Measurements from ENCODE around the gene PAPPA.

PAPPA gene

DNA sequence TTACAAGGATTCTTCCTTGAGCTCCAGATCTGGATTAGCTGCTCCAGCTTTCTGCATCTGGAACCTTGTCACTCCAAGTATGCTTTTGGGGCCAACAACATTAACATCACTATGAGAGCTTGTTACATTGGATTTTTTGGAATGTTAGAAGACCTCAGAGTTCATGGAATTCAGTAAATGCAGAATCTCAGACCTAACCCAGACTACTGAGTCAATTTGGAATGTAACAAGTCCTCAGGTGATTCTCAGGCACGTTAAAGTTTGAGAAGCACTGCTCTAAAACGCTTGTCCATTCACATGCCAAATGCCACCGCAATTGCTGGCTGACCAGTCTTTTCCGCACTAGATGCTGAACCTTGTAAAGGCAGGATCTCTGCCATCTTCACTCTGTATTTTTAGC is 282.1 kb downstream of the PAPPA start:
- DNase-seq, result no peak

DNA sequence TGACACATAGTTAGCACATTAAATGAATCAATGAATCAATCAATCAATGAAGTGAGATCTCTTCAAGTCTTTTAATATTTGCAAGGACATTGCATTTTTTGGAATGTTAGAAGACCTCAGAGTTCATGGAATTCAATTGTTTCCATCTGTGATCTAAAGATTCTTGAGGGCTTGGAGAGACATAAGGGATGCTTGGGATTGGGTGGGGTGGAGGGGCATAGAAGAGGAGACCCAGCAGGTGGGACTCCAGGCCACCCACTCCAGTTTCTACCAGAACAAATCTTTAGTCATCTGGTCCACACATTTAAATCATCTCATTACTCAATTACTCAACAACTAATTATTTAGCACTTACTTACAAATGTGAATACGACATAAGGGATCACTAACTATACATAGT is 282.5 kb downstream of the PAPPA start:
- no peak for DNase-seq

DNA sequence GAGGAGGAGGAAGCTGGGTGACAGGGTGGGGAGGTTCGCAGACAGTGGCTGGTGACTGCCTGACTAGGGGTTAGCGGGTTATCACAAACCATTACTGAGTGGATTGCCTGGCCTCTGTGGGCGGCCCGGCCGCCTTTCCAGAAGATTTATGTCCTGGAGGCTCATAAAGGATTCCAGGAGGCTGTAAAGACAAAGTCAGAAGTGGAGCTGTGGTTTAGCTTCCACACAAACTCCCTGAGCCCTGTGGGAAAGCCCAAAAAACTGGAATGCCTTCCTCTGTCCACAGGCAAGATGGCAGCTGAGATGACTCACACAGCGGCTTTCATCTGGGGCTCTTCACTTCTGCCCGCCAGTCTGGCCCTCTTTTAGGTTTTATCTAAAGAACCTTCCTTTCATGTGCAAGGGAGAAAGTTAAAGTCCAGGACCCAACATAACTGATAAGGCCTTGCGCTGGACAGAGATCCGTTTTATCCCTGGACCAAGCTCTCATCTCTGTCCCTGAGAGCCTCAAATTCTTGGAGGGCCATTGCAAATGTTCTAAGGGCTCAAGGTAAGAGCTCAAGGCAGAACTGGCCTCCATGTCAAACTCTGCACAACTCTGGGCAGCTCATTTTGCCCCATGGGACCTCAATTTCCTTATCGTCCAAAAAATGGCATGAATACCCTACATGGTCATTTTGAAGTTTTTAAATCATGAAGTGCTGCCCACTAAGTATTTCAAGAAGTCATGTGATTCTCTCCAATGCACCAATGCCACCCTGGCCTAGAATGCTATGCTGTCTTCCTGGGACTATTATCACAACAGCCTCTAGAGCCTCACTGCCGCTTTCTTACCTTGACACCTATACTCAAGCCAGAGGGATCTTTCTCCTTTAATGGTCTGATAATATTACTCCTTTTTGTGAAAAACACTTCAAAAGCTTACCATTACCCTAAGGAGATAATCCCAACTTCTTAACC is 284.1 kb downstream of the PAPPA start:
- DNase-seq, result no peak

DNA sequence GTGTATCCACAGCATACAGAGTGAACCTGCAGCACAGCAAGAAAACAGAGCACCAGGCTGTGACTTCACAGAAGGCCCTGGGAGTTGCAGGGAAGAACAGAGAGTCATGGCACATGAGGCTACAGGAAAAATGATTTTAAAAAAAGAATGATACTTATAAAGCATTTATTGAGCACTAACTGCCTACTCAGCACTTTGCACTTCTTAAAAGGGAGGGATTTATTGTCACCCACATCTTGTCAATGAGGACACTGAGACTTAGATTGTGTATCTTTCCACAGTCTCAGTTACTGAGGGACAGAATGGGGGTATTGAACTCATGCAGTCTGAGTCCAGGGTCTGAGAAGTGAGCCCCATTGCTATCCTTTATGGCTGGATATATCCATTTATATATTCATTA is 288.9 kb downstream of the PAPPA start:
- no peak for DNase-seq

DNA sequence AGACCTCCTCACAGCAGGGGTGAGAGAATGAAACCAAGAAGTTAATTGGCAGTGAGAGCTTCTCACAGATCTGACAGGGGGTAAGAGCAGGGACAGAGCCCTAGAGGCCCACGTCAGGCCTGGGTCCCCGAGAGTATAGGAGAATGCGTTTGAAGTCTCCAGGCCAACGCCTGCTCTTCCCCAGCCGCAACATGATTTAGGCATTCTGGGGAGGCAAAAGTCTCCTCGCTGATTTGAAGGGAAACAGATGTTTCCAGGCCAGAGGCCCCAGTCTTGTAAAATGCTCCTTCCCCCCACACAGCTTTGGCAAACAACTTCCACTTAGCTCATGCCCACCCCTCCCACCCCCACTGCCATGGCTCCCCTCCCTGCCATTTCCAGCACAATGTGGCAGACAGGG is 294.3 kb downstream of the PAPPA start:
- no peak for DNase-seq

DNA sequence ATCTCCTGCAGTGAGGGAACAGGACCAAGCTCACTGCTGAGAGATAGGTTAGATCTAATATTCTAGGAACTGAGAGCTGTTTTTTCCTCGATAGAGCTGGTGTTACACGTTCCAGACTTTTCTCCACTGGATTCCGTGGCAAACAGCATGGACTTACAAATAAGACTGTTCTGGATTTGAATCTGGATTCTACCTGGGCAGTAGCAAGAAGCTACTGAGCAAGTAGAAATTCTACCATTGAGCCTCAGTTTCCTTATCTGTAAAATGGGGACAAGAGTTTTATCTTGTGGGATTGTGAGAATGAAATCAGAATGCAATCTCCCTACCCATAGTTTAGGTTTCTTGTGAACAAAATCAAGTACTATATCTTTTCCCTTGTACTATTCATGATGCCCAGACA is 294.8 kb downstream of the PAPPA start:
- DNase-seq, result no peak

DNA sequence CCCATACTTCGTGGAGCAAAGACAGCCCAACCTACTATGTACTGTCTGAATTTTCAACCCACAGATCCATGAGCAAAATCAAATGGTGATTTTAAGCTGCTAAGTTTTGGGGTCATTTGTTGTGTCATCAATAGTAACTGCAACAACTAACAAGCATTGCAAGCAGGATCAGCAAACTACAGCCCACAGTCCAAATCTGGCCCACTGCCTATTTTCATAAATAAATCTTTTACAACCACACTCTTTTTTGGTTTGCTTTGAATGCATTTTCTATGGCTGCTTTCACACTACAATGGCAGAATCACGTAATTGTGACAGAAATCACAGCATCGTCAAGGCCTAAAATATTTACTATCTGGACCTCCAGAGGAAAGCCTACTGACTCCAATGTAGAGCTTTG is 296.4 kb downstream of the PAPPA start:
- DNase-seq, result no peak

DNA sequence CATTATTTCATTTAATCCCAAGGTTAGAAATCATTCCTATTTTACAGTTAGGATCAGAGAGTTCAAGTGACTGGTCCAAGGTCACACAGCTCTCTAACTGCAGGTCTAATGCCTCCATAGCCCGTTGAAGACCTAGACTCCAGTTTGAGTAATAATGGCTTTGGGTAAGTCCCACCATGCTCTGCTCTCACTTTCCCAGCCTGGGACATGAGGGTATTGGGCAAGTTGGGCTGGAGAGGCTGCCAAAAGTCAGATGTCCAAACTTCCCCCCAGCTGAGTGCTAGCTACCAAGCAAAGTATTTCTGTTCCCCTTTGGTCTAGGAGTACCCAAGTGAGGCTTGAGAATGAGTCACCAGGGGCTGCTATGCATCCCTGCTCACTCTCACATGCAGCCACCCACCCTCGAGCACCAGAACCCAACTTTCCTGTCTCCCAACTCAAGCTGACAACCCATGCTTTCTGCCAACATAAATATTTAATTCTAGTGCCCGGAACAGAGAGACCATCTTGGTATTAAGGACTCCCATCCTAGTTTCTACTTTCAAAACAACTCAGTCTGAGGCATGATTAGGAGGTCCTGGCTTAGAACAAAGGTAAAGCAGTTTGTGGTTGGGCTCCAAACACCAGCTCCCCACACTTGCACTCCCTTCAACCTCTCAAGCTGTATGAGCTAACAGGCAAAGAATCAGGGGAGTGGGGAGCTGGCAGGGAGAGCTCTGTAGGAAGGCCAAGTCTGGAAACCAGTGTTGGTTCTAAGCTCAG is 297.0 kb downstream of the PAPPA start:
- DNase-seq, result no peak

DNA sequence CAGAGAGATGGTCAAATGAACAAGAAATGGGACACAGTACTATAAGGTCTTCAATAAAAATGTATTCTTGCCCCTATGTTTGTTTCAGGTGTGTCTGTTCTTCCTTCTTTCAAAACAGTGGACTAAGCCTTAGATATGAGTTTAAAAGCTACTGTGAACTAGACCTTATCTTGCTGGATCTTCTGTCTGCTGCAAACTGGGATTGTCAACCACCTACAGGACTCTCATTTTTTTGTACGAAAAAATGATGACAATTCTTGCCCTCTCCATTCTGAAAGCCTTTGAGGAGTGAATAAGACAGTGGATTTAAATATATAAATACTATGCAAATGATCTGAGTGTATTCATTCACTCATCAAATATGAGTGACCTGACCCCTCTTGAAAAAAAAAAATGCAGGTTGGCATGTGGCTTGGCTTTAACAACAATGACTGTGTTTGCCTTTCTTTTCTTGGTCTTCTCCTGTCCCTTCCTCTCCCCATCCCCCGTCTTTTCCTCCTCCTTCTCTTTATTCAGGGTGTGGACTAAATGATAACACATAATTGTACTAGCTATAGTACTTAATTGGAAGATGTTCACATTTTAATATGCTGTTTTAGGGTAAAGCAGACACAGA is 298.0 kb downstream of the PAPPA start:
- no peak for DNase-seq

Measured in stimulated activated CD8-positive, alpha-beta memory T cell treated with anti-CD3 and anti-CD28 coated beads, Interleukin-4, amount 100 ng/mL, for 48 hours (primary cell).